Neural crest cell (in vitro differentiated cells): ENCODE data around the gene NSUN3. TPM values are rescaled to one million over a fixed set of nuclear protein-coding genes. Genes with fewer than 3 reads are reported as not detected.

Experiments
- DNase-seq: peaks from one replicate; pipeline ENCODE4 v3.0.0; 2021; ENCODE audit warnings: low read depth, mixed read lengths, low spot score
- H3K27ac Mint-ChIP-seq: one replicate; pipeline ENCODE4 v1.8.0; 2021; ENCODE audit warnings: mild to moderate bottlenecking, mixed read lengths; ENCODE audit not compliant: unreplicated experiment
- H3K27me3 Mint-ChIP-seq: 2 replicates; pipeline ENCODE4 v1.8.0; 2021; ENCODE audit warnings: low read depth, mild to moderate bottlenecking, mixed read lengths
- H3K36me3 Mint-ChIP-seq: 2 replicates; pipeline ENCODE4 v1.8.0; 2021; ENCODE audit warnings: low read depth, mild to moderate bottlenecking, mixed read lengths
- H3K4me1 Mint-ChIP-seq: 2 replicates; pipeline ENCODE4 v1.8.0; 2021; ENCODE audit warnings: mixed read lengths
- H3K4me3 Mint-ChIP-seq: one replicate; pipeline ENCODE4 v1.8.0; 2021; ENCODE audit warnings: mild to moderate bottlenecking, mixed read lengths
- H3K9me3 Mint-ChIP-seq: 2 replicates; pipeline ENCODE4 v1.8.0; 2021; ENCODE audit warnings: mixed read lengths
- CTCF ChIP-seq: fragments of 200-600 bp; sonication (generic); conservative IDR thresholded peaks from 2 replicates; pipeline ENCODE4 v1.5.0; 2021; ENCODE audit warnings: antibody characterized with exemption, mild to moderate bottlenecking
- total RNA-seq: library from RNA; stranded (reverse); gene quantifications from 2 replicates; pipeline ENCODE4 v1.2.1, GENCODE V29; 2021

NSUN3 gene
- total RNA-seq, 1 donor from 2014 or later = 13.0 TPM

- no peaks in the 10 kb centered on the region for H3K36me3 Mint-ChIP-seq
- no peak overlapping the region for H3K27ac Mint-ChIP-seq
- H3K9me3 Mint-ChIP-seq = peaks cover 9% of the 10 kb centered on the region
- DNase-seq = no peak
- H3K4me3 Mint-ChIP-seq = no peak overlapping the region
- no peaks in the 10 kb centered on the region for H3K27me3 Mint-ChIP-seq
- no peak for TF ChIP-seq CTCF
- peaks cover 5% of the 10 kb centered on the region for H3K4me1 Mint-ChIP-seq
These were observed 69.9 kb downstream of the NSUN3 start for GRCh38 chr3:94132777-94133176.

GRCh38 chr3:94136133-94136532 lies 73.3 kb downstream of the NSUN3 start:
- no peak for DNase-seq
- H3K36me3 Mint-ChIP-seq = no peaks in the 10 kb centered on the region
- peaks cover 5% of the 10 kb centered on the region for H3K4me1 Mint-ChIP-seq
- H3K4me3 Mint-ChIP-seq = no peak overlapping the region
- peaks cover 9% of the 10 kb centered on the region for H3K9me3 Mint-ChIP-seq
- no peaks in the 10 kb centered on the region for H3K27me3 Mint-ChIP-seq
- no peak for TF ChIP-seq CTCF
- no peak overlapping the region for H3K27ac Mint-ChIP-seq

- Mint-ChIP-seq H3K4me1 (no peaks in the 10 kb centered on the region), H3K4me3 (no peak overlapping the region), H3K9me3 (peaks cover 9% of the 10 kb centered on the region), H3K36me3 (no peaks in the 10 kb centered on the region), H3K27ac (no peak overlapping the region), H3K27me3 (no peaks in the 10 kb centered on the region)
- DNase-seq = no peak
- no peak for TF ChIP-seq CTCF
These were observed 74.5 kb downstream of the NSUN3 start for GRCh38 chr3:94137377-94137776.

- Mint-ChIP-seq H3K4me1 (no peaks in the 10 kb centered on the region), H3K36me3 (no peaks in the 10 kb centered on the region), H3K4me3 (no peak overlapping the region), H3K27me3 (no peaks in the 10 kb centered on the region), H3K27ac (no peak overlapping the region), H3K9me3 (no peaks in the 10 kb centered on the region)
- DNase-seq = no peak
- no peak for TF ChIP-seq CTCF
These were observed 83.6 kb downstream of the NSUN3 start for GRCh38 chr3:94146455-94146854.

- DNase-seq = no peak
- H3K36me3 Mint-ChIP-seq = no peaks in the 10 kb centered on the region
- no peaks in the 10 kb centered on the region for H3K4me1 Mint-ChIP-seq
- no peaks in the 10 kb centered on the region for H3K27me3 Mint-ChIP-seq
- H3K9me3 Mint-ChIP-seq = no peaks in the 10 kb centered on the region
- H3K4me3 Mint-ChIP-seq = no peak overlapping the region
- H3K27ac Mint-ChIP-seq = no peak overlapping the region
- TF ChIP-seq CTCF = no peak
These were observed 84.2 kb downstream of the NSUN3 start for GRCh38 chr3:94147012-94147411.

- H3K4me3 Mint-ChIP-seq = no peak overlapping the region
- H3K27me3 Mint-ChIP-seq = no peaks in the 10 kb centered on the region
- TF ChIP-seq CTCF = no peak
- H3K4me1 Mint-ChIP-seq = no peaks in the 10 kb centered on the region
- H3K9me3 Mint-ChIP-seq = no peaks in the 10 kb centered on the region
- no peak for DNase-seq
- no peaks in the 10 kb centered on the region for H3K36me3 Mint-ChIP-seq
- H3K27ac Mint-ChIP-seq = no peak overlapping the region
These were observed 87.3 kb downstream of the NSUN3 start for GRCh38 chr3:94150113-94150512.
